BLaER1 (cell line): ENCODE measurements around the gene SLC22A13.

Experiments
- H3K27ac ChIP-seq: shearing (Covaris generic); formaldehyde crosslinking; 2 replicates; pipeline ENCODE4 v1.8.1; 2022
- H3K27me3 ChIP-seq: shearing (Covaris generic); formaldehyde crosslinking; 2 replicates; pipeline ENCODE4 v1.8.1; 2022
- H3K36me3 ChIP-seq: shearing (Covaris generic); formaldehyde crosslinking; 2 replicates; pipeline ENCODE4 v1.8.1; 2022
- H3K4me1 ChIP-seq: shearing (Covaris generic); formaldehyde crosslinking; 2 replicates; pipeline ENCODE4 v1.8.1; 2022
- H3K4me2 ChIP-seq: shearing (Covaris generic); formaldehyde crosslinking; 2 replicates; pipeline ENCODE4 v1.8.1; 2022
- H3K4me3 ChIP-seq: shearing (Covaris generic); formaldehyde crosslinking; 2 replicates; pipeline ENCODE4 v1.8.1; 2022
- H3K9ac ChIP-seq: shearing (Covaris generic); formaldehyde crosslinking; 2 replicates; pipeline ENCODE4 v1.8.1; 2022
- H3K9me3 ChIP-seq: shearing (Covaris generic); formaldehyde crosslinking; 2 replicates; pipeline ENCODE4 v1.8.1; 2022
- H4K20me1 ChIP-seq: shearing (Covaris generic); formaldehyde crosslinking; 2 replicates; pipeline ENCODE4 v1.8.1; 2022
- Cebpa-rat ChIP-seq: shearing (Covaris generic); IDR thresholded peaks from 2 replicates; pipeline ENCODE4 v1.8.1; 2022

Gene SLC22A13

DNA sequence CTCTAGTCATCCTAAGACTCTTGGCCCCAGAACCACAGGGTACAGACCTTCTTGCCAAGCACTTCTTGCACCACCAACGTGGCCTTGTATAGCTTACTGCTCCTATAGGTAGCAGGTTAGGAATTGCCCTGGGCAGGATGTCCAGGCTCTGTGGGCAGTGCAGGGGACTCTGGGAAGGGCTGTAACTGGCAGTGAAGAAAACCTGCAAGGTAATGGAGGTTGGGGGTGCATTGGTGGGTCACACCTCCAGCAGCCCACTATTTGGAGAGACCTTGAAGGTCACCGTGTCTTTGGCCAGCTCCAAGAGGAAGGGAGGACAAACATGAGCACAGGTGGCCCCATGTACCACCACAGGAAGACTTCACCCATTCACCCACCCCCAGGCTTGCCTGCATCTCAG is 59.6 kb downstream of the SLC22A13 start:
- no peak overlapping the region for H3K27ac ChIP-seq
- TF ChIP-seq Cebpa-rat = no peak
- H3K36me3 ChIP-seq = no peaks in the 10 kb centered on the region
- no peaks in the 10 kb centered on the region for H4K20me1 ChIP-seq
- H3K27me3 ChIP-seq = no peaks in the 10 kb centered on the region; the same call in 1 of the 2 replicates
- H3K4me3 ChIP-seq = no peak overlapping the region
- H3K9me3 ChIP-seq = peaks cover 7% of the 10 kb centered on the region; the same call in 1 of the 2 replicates
- no peaks in the 10 kb centered on the region for H3K4me1 ChIP-seq
- H3K9ac ChIP-seq = no peak overlapping the region
- H3K4me2 ChIP-seq = no peak overlapping the region

DNA sequence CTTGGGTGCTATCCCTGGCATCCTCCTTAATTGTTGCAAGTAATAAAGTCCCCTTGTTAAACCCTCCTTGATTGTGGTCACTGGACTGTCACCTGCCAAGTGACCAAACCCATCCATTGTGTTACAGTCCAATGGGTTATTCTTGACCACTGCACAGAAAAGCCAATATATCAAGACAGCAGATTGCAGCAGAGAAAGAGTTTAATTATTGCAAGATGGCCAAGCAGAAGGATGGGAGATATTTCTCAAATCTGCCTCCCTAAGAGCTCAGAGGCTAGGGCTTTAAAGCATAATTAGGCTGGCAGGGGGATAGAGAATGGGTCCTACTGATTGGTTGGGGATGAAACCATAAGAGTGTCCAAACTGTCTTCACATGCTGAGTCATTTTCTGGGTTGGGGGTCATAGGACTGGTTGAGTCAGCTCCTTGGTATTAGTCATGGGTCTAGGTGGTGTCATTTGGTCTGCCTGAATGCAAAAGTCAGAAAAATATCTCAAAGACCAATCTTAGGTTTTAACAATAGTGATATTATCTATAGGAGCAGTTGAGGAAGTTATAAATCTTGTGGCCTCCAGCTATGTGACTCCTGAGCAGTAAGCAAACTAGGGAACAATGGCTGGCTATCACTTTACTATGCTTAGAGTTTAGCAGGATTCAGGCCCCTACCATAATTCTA is 61.9 kb downstream of the SLC22A13 start:
- Histone ChIP-seq H3K36me3 (no peaks in the 10 kb centered on the region), H3K4me3 (no peak overlapping the region), H3K4me1 (no peaks in the 10 kb centered on the region), H3K4me2 (no peak overlapping the region), H3K27me3 (no peaks in the 10 kb centered on the region; the same call in 1 of the 2 replicates), H3K9ac (no peak overlapping the region), H4K20me1 (no peaks in the 10 kb centered on the region), H3K9me3 (peaks cover 7% of the 10 kb centered on the region; the same call in 1 of the 2 replicates), H3K27ac (no peak overlapping the region)
- no peak for TF ChIP-seq Cebpa-rat
